ENCODE measurements around the gene CAMK2D.

The CAMK2D gene

DNA sequence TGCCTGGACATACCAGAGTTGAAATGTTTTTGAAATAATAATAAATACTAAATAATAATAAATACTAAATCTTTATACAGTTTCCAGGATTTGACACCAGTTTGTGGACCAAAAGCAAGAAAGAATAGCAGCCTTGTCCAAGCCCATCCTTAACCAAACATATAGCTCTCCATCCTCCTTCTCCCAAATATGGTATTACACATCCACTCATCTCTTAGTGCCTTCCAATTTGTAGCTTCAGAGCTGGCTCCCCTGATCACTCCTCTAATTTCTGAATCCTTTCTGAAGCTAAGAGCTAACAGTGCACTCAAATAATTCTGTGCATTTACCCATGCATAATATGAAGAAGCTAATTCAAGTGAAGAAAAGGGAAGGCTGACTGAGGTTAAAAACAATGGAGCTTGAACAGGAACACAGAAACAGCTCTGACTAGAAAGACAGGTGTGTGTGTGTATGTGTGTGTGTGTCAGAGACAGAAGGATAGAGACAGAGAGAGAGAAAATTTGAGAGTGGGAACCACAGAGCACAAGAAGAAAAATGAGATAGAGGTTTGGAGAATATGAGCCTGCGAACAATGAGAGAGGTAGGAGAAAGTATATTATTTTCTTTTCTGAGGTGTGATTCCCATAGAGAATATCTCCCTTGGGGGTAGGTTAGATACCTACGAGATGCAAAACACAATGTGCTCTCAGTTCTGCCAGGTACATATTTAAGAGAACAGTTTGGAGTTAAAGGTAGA, 123.5 kb downstream of the CAMK2D start:
- no peak for DNase-seq

DNA sequence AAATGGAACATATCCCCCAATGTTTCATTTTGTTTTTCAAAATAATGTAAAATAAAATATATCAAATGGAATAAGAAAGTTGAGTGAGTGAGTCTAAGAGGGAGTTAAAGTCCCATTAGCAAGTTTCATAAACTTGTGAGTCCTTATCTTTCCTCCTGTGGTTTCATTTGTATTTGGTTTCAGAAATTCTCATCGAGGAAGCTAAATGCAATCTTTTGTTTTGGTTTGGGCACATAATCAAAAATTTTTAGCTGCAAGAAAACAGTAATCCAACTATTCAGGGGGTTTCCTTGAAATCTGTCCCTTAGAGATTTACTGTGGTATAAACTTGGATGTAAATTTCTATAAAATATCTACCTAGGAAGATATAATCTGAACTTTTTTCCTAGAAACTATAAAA, 124.2 kb downstream of the CAMK2D start:
- DNase-seq: no peak

DNA sequence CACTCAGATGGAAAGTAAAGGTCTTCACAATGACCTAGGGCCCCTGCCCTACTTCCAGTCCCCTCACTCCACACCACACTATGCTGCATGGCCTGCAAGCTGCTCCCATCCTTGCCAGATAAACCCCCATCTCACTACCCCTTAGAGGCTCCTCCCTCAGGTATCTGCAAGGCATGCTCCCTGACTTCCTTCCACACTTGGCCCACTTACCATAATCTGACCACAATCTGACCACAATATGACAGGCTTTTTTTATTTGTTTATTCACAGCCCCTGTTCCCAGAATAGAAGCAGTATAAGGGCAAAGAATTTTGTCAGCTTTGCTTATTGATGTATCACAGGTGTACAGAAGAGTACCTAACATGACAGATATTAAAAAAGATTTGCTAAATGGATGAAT, 124.7 kb downstream of the CAMK2D start:
- no peak for DNase-seq

DNA sequence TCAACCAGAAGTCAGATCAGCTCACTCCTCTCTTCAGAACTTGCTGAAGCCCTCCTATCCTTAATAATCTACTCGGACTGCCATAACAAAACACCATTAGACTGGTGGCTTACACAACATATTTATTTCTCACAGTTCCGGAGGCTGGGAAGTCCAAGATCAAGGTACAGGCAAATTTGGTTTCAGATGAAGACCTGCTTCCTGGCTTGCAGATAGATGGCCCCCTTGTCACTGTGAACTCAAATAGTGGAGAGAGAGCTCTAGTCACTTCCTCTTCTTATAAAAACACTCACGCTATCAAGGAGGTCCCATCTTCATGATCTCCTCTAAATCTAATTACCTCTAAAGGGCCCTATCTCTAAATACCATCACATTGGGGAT, 125.1 kb downstream of the CAMK2D start:
- no peak for DNase-seq

DNA sequence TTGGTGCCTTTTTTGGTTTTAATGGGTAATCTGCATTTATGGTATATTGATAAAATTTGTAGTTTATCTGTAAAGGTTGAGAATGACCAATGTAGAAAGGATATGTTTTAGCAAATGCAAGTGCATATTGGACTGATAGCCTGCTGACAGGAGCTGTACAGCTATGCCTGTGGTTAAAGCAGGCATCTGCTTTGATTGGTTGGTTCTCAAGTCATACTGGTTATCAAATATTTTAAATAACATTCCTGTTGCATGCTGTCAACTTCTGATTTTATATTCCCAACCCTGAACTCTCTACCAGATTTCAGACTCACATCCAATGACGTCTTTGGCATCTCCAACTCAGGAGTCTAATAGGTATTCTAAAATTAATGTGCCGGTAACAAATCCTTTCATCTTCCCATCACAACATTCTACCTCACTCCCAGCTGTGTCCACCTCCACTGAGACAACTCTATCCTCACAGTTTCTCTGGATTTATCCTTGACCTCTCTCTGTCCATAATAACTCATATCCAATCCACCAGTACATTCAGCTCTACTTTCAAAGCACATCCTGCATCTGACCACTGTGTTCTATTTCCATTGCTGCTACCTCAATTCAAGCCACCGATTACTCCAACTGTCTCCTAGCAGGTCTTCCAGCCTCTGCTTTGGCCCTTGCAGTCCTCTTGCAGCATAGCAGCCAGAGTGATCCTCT, 125.7 kb downstream of the CAMK2D start:
- no peak for DNase-seq

DNA sequence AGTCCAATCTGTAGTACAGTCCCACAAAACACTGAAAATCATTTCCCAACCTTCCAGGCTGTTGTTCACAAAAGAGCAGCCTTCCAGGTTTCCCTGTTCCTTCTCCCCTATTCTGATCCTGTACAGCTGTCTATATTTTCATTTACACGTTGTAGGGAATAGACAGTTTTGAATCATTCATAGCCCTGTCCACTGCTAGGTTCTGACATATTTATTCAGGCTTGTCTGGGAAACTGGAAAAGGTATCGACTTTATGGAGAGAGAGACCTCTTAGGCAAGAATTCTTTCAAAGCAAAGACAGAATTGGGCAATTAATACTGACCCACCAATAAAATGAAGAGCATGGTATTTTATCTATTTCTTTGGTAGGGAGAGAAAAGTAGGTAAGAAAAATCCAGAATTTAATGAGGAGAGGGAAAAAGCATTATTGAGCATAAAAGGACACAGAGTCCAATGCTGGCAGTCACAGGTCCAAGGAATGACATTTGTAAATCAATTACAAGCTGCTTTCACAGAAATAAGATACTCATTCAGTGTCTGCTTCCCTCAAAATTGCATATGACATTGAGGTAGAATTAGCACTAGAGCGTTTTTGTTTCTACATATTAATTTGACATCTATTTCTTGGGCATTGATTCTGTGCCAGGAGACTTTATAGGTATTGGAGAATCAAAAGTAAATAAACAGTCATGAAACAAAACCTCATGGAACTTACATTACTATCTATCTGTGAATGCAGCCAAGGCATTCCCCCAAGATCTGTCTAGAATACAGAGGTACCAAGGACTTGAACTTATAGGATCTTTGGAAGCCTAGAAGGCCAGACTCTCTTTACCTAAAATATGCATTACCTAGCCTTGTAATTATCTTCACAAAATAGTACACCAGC, 127.2 kb downstream of the CAMK2D start:
- no peak for DNase-seq

DNA sequence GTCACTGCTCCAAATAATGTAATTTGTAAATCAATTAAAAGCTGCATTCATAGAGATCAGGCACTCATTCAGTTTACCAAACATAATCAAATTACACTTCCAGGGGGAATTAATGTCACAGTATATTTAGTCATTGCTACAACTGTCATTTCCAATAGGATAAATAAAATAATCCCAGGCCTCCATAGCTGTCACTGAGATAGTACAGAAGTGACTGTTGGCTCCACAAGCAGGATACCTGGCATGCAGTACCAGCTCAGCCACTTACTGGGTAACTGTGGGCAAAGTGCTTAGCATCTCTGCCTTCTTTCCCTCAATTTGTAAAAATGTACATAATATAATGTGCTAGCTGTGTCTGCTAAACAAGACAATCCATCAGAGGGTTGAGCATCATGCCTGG, 128.1 kb downstream of the CAMK2D start:
- no peak for DNase-seq

DNA sequence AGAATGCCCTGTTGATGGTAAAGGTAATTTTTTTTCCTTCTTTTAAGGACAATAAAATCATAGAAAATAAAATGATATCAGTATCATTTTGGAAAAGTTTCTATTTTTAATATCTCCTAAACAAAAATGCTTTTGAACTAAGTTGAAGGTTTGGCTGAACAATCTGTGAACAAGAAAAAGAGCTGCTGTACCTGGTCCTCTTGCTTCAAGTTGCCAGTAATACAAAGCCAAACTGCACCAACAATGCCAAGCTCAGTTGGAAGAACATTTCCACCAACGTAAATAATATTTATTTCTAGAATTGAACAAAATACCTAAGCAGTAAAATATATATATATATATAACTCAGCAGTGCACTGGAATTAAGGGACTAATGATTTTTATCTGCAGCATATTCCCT, 132.8 kb downstream of the CAMK2D start:
- DNase-seq: no peak

DNA sequence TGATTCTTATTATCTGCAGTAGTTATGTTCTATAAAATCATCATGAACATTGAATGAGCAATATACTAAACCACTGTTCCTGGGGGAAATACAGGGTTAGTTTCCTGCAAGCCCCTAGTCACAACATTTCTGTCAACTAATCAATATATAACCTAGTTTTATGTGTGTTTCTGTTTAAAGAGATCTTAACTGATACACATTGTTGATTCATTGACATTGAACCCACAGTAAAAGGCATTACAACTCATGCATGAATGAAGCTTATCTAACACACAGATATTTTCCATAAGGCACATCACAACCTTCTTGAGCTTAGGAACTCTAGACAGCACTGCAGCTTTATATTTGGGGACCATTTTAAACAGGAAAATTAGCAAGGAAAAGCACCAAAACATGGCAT, 134.2 kb downstream of the CAMK2D start:
- DNase-seq: no peak

DNA sequence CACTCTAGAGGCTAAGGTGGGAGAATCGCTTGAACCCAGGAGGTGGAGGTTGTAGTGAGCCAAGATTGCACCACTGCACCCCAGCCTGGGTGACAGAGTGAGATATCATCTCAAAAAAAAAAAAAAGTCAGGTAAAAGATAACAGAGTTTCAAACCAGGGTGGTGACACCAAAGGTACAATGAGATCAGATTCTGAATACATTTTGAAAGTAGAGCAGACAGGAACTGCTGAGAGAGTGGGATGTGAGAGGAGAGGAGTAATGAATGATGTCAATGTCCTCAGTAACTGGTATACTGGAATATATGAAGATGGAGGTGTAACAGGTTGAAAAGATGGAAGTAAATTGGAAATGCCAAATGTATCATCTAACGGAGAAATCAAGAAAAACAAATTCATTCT, 135.6 kb downstream of the CAMK2D start:
- no peak for DNase-seq

DNA sequence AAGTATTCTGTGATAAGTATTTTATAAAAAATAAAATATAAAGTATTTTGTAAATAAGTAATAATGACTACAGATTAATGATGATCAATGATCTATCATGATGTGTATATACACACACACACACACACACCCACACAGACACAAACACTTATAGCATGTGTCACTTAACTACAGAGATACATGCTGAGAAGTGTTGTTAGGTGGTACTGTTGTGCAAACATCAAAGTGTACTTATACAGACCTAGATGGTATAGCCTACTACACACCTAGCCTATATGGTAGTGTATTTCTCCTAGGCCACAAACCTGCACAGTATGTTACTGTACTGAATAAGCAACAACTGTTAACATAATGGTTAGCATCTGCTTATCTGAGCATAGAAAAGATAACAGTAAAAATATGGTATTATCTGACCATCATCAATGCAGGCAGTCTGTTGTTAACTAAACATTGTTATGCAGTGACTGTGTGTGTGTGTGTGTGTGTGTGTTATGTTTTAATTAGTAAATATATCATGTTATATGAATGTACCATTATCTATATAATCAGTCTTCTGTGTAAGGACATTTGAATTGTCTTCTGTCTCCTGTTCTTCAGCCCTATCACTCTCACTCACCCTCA, 138.2 kb downstream of the CAMK2D start:
- DNase-seq: no peak

DNA sequence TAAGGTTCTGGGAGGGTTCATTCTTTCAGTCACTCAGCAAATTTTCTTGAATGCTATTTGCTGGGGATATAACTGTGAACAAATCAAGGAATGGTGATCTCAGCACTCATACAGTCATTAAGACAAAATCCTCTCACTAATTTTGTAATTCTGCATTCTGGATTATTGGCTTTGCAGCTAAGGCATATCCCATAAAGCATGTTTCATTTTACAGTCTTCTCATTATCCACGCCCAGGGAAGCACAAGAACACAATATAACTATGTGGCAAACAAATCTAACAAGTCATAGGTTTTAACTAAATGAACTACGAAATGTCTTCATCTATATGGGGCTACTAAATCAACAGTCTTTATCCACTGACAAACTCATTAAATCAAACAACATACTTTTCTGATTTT, 139.9 kb downstream of the CAMK2D start:
- no peak for DNase-seq

DNA sequence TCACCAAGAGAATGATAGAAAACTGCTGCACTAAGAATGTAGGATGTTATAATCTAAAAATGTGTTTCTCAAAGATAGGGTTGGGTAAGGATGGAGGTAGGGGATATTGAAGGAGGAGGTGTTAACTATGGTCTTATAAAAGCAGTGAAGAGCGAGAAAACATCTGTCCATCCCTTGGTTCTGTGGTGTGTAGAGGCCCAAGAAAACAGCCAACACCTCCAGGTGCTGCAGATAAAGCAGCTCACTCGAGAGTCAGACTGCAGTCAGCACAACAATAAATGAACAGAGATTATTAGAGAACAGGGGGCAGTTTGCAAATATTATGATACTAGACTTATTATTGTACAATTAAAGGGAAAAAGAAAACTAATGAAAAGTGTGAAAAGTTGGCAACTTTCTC, 141.5 kb downstream of the CAMK2D start:
- no peak for DNase-seq

DNA sequence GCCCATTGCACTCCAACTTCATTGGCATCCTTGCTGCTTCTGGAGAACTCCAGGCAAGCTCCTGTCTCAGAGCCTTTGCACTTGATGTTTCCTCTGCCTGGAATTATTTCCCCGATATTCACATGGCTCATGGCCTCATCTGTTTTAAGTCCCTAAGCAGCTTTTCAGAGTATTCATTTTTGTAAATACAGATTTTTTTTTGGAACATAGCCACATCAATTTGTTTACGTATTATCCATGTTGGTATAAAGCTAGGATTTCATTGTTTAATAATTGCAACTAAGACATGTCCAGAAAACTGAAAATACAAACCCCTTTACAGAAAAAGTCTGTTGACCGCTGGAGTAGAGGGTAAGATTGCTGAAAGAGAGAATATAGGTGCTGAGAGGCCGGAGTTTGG, 142.0 kb downstream of the CAMK2D start:
- no peak for DNase-seq

DNA sequence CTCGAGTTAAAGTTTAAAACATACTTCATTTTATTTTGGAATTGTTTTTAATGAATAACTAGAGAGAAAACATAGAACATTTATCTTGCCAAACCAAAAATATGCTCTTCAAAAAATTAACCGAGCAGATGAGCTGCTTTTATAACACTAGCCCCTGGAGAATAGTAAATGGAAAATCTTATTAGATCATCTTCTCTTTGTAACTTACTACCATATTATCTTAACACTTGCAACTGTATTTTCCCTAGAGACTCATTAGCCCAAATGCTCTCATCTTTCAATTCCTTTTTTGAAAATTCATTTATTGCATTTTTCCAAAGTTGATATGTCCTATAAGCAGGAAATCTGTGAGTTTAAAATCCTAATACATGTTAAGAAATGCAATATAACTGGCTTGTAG, 143.3 kb downstream of the CAMK2D start:
- no peak for DNase-seq

DNA sequence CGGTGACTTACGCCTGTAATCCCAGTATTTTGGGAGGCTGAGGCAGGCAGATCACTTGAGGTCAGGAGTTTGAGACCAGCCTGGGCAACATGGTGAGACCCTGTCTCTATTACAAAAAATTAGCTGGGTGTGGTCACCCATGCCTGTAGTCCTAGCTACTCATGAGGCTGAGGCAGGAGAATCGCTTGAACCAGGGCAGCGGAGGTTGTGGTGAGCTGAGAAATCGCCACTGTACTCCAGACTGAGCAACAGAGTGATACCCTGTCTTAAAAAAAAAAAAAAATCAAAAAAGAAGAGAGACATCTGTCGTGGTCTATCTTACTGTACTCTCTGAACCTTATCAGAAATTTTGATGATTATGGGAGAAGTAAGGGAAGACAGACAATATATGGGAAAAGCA, 144.3 kb downstream of the CAMK2D start:
- DNase-seq: no peak

DNA sequence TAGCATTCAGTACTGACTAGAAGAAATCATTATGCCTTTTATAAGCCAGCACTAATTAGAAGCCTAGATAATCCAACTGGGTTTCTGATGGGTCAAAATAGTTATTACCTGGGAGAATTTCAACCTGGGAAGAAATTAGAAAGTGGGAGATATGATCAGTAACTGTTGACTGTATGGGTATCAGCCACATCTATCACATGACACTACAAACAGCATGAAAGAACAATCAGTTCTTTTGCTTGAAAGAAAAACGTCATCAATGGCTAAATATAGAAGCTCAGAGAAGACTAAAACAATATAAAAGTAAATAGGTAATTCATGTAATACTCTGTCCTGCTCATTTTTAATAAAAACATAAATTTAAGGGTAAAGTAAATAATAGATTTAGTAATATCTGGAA, 145.1 kb downstream of the CAMK2D start:
- DNase-seq: no peak

DNA sequence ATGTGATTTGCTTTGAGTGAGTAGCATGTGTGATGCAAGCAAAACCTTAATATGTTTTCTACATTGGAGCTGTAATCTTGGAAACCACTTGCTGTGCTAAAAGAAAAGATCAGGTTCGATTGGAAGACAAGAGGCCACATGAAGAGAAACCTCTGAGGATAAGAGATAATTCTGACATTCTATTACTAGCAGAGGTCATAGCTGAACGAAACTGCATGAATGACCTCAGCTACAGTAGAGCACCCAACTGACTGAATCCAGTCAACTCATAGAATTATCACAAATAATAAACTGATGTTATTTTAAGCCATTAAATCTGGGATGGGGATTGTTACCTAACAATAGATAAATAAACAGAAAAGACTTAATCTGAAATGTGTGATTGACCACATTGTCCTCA, 147.1 kb downstream of the CAMK2D start:
- DNase-seq: no peak

DNA sequence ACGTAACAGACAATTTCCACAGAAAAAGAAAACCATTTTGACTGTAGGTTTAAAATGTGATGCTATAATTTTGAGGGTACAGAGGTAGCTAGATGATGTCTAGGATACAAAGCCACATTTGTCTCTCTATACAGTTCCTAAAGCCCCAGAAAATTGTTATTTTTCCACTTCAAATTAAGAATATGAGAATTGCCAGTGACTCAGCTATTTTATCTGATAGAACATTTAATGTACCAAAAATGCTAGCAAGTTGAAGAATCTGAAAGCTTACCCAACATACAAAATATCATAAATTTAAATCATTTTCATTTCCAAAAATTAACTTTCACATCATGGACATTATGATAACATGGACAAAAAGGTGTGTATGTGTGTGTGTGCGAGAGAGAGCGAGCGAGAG, 148.0 kb downstream of the CAMK2D start:
- DNase-seq: no peak

DNA sequence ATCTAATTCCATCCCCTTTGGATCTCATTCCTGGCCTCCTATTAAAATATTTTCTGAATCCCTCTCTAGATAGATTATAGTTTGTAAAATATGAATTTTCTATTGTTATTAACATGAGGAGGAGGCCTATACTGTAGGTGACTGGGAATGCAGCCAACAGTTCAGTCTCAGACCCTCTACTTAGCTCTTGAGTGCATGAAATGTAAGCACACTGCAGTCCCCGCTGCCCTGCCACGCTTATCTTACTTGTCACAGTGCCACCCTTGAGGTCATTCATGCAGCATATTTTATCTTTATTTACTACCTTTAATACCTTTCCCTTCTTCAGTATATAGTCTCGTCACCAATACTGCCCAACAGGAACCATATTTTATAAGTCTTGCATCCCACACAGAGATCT, 151.0 kb downstream of the CAMK2D start:
- DNase-seq: no peak

DNA sequence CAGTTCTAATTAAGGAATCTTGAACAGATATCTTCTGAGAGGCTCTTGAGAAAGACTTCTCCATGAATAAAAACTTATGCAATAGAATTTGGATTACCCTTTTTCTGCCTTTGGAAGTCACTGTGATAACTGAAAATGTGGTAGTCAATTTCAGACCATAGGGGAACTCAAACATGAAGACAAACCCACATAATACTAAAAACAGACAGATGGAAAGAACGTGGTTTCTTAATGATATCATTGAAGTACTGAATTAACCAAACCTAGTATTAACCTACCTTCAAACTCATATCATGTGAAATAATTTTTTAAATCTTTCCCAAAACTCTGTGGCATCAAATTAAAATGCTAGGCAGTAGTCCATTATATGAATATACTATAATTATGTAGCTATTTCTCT, 153.5 kb downstream of the CAMK2D start:
- DNase-seq: no peak

DNA sequence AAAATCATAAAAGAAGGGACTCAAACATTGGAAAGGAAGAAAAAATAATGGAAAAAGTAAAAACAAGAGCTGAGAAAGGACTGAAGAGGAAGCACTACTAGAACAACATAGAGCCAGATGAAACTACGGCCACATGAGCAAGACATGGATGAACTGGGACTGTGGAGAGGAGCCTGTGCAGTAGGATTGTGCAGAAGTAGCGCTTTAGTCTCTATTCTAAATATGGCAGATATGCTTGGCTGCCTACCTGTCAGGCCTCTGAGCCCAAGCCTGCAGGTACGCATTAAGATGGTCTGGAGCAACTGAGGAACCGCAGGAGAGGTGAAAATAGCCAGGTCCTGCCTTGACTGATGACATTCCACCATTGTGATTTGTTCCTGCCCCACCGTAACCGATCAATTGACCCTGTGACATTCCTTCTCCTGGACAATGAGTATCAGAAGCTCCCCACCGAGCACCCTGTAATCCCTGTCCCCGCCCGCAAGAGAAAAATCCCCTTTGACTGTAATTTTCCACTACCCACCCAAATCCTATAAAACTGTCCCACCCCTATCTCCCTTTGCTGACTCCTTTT, 154.3 kb downstream of the CAMK2D start:
- no peak for DNase-seq

DNA sequence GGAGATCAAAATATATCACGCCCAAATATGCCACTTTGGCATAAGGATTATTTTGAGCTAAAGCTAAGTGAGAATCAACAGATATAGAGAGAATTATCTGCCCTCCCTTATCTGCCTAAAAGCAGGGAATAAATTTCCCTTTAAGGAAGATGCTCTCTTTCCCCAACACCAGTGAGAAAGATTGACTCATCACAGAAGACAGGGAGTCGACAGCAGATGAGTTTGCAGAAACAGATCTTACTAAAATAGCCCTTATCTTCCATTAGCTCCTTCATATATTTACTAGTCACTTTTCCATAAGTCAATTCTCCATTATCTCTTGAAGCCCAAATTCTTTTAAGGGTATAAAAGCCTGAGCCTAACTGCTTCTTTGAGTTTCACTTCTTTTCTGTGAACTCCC, 156.6 kb downstream of the CAMK2D start:
- DNase-seq: no peak

All from SHP77 (cell line).